ENCODE data around the gene MYRFL. TPM values are rescaled to one million over a fixed set of nuclear protein-coding genes. Genes with fewer than 3 reads are reported as not detected.
A peak's percentile ranks its signal among the peaks of the same experiment; 100 is the strongest.
"Not testable (repeated sequence)": the region's sequence is repeated elsewhere in the genome, so short reads cannot be mapped to it uniquely, and the experiment has no call there.

Gene MYRFL
- total RNA-seq = 0.67 and 0.93 TPM in 2 replicates
- long read RNA-seq = 0 reads

- no peaks in the 10 kb centered on the region for H3K9me3 Mint-ChIP-seq (ENCODE audit: low read depth)
- H3K27me3 Mint-ChIP-seq = peaks cover 9% of the 10 kb centered on the region
- no peak within 1 kb of the TSS for H3K4me3 Mint-ChIP-seq (ENCODE audit: low read depth)
- no peak for DNase-seq (ENCODE audit: low spot score, unreplicated experiment)
- H3K27ac Mint-ChIP-seq = no peak within 1 kb of the TSS
- no peaks in the 10 kb centered on the region for H3K36me3 Mint-ChIP-seq (ENCODE audit: insufficient read depth)
- peaks cover 3% of the 10 kb centered on the region for H3K4me1 Mint-ChIP-seq (ENCODE audit: low read depth)
- no peak for TF ChIP-seq CTCF (IDR thresholded peaks at IDR 0.05; ENCODE audit: unreplicated experiment)
Observed at GRCh38 chr12:69824966-69825560, at the start of gene MYRFL. MYRFL (plus strand) TSS chr12:69825227; CDS start chr12:69825518, 291 bp downstream.

- peaks cover 40% of the 10 kb centered on the region for H3K36me3 Mint-ChIP-seq (ENCODE audit: insufficient read depth)
- H3K4me3 Mint-ChIP-seq (ENCODE audit: low read depth) = peak overlapping the region; percentile 65
- H3K4me1 Mint-ChIP-seq (ENCODE audit: low read depth) = no peaks in the 10 kb centered on the region
- DNase-seq (ENCODE audit: low spot score, unreplicated experiment) = no peak
- peak; percentile 27 for TF ChIP-seq CTCF (IDR thresholded peaks at IDR 0.05; ENCODE audit: unreplicated experiment)
- H3K27me3 Mint-ChIP-seq = no peaks in the 10 kb centered on the region
- H3K27ac Mint-ChIP-seq = peak overlapping the region; percentile 78
- H3K9me3 Mint-ChIP-seq (ENCODE audit: low read depth) = peaks cover 23% of the 10 kb centered on the region
Observed at GRCh38 chr12:69779928-69780327, 45.1 kb upstream of the MYRFL start.

- no peak overlapping the region for H3K27ac Mint-ChIP-seq
- H3K27me3 Mint-ChIP-seq = no peaks in the 10 kb centered on the region
- TF ChIP-seq CTCF (IDR thresholded peaks at IDR 0.05; ENCODE audit: unreplicated experiment) = no peak
- no peak overlapping the region for H3K4me3 Mint-ChIP-seq (ENCODE audit: low read depth)
- H3K4me1 Mint-ChIP-seq (ENCODE audit: low read depth) = no peaks in the 10 kb centered on the region
- peaks cover 23% of the 10 kb centered on the region for H3K9me3 Mint-ChIP-seq (ENCODE audit: low read depth)
- H3K36me3 Mint-ChIP-seq (ENCODE audit: insufficient read depth) = peaks cover 57% of the 10 kb centered on the region
- no peak for DNase-seq (ENCODE audit: low spot score, unreplicated experiment)
Observed at GRCh38 chr12:69783365-69783764, 41.7 kb upstream of the MYRFL start.

- H3K36me3 Mint-ChIP-seq (ENCODE audit: insufficient read depth) = peaks cover 67% of the 10 kb centered on the region
- no peak overlapping the region for H3K27ac Mint-ChIP-seq
- H3K27me3 Mint-ChIP-seq = no peaks in the 10 kb centered on the region
Observed at GRCh38 chr12:69789351-69789750, 35.7 kb upstream of the MYRFL start.

GRCh38 chr12:69792533-69792932 is 32.5 kb upstream of the MYRFL start:
- Mint-ChIP-seq H3K4me1 (ENCODE audit: low read depth) (no peaks in the 10 kb centered on the region), H3K27ac (no peak overlapping the region), H3K9me3 (ENCODE audit: low read depth) (peaks cover 39% of the 10 kb centered on the region), H3K27me3 (no peaks in the 10 kb centered on the region), H3K4me3 (ENCODE audit: low read depth) (no peak overlapping the region), H3K36me3 (ENCODE audit: insufficient read depth) (peaks cover 76% of the 10 kb centered on the region)
- TF ChIP-seq CTCF (IDR thresholded peaks at IDR 0.05; ENCODE audit: unreplicated experiment) = no peak
- DNase-seq (ENCODE audit: low spot score, unreplicated experiment) = no peak

More at GRCh38 chr12:69789351-69789750, 35.7 kb upstream of the MYRFL start:
- Mint-ChIP-seq H3K4me1 (ENCODE audit: low read depth) (no peaks in the 10 kb centered on the region), H3K9me3 (ENCODE audit: low read depth) (peaks cover 34% of the 10 kb centered on the region), H3K4me3 (ENCODE audit: low read depth) (no peak overlapping the region)
- no peak for DNase-seq (ENCODE audit: low spot score, unreplicated experiment)
- no peak for TF ChIP-seq CTCF (IDR thresholded peaks at IDR 0.05; ENCODE audit: unreplicated experiment)

- H3K4me3 Mint-ChIP-seq (ENCODE audit: low read depth) = not testable (repeated sequence)
- H3K36me3 Mint-ChIP-seq (ENCODE audit: insufficient read depth) = peaks cover 74% of the 10 kb centered on the region
Observed at GRCh38 chr12:69807101-69807897, 17.7 kb upstream of the MYRFL start.

More at GRCh38 chr12:69807101-69807897, 17.7 kb upstream of the MYRFL start:
- not testable (repeated sequence) for H3K4me1 Mint-ChIP-seq (ENCODE audit: low read depth); DNase-seq (ENCODE audit: low spot score, unreplicated experiment); H3K27me3 Mint-ChIP-seq
- Mint-ChIP-seq H3K9me3 (ENCODE audit: low read depth) (peaks cover 34% of the 10 kb centered on the region), H3K27ac (peak overlapping the region; percentile 45)
